Muscle layer of duodenum (tissue), 2 donors: ENCODE measurements around the gene FBXL22.
A peak's percentile ranks its signal among the peaks of the same experiment; 100 is the strongest.

Experiments used
- H3K27ac ChIP-seq: one replicate; pipeline ENCODE4 v1.7.0; 2013; ENCODE audit warnings: mild to moderate bottlenecking, low read length
- H3K27me3 ChIP-seq: one replicate; pipeline ENCODE4 v1.7.0; 2013; ENCODE audit warnings: low read depth, mild to moderate bottlenecking, control low read depth, low read length
- H3K36me3 ChIP-seq, 2 donors: one replicate each; pipeline ENCODE4 v1.7.0; 2013; ENCODE audit warnings: low read length in 2 of 2, control low read depth in 1 of 2, mild to moderate bottlenecking in 1 of 2; ENCODE audit not compliant: insufficient read depth in 2 of 2, control insufficient read depth in 1 of 2
- H3K4me1 ChIP-seq, 2 donors: one replicate each; pipeline ENCODE4 v1.7.0; 2013; ENCODE audit warnings: low read length in 2 of 2, mild to moderate bottlenecking in 2 of 2, control low read depth in 1 of 2, moderate library complexity in 1 of 2; ENCODE audit not compliant: insufficient read depth in 2 of 2, control insufficient read depth in 1 of 2
- H3K4me3 ChIP-seq, 2 donors: one replicate each; pipeline ENCODE4 v1.7.0; 2013; ENCODE audit warnings: low read length in 2 of 2, low read depth in 1 of 2, mild to moderate bottlenecking in 1 of 2
- H3K9me3 ChIP-seq, 2 donors: one replicate each; pipeline ENCODE4 v1.7.0; 2013; ENCODE audit warnings: low read length in 2 of 2, control low read depth in 1 of 2, mild to moderate bottlenecking in 1 of 2; ENCODE audit not compliant: control insufficient read depth in 1 of 2
- donor health status: healthy.

Gene FBXL22

DNA sequence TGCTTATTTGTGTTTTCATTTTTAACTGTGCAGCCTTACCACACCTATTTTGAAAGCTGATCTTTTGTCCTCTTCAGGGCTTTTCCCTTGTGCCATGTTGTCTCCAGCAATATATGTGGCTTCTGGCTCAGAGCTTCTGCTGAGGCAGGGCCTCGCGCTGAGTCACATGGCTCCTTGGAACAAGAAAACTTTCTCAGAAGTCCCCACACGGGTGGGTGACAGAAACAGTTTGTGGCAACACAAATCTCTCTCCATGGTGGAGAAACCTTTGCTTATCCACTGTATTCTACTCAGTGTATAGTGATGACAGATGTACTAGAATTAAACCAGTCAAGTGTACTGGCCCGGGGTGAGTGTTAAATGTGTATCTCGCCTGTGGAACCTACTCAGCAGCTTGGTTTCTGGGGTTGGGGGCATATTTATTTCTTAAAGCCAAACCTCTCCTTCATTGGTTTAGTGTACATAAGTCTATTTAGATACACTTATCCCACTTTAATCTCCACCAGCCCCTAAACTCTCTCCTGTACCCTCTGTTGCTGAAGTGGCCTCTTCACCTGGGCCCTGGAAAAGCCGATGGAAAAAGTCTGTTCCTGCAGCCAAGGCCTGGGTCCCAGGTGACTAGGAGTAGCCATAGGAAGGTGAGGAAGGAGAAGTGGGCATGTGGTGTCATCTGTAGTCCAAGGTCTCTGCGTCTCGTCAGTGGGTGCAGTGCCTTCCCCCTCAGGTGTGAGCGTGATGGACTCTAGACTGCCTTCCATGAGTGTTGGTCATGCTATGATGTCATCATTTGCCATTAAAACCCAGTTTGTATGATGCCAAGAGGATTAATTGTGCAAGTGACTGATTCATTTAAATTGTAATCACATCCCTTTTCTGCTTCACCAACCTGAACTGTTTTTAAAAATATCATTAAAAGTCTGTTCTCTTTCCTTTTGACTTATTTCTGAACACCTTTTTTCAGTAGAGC lies 3.2 kb upstream of the FBXL22 start:
- H3K4me1 ChIP-seq, result peaks cover 14 to 15% of the 10 kb centered on the region in 2 donors
- H3K27ac ChIP-seq, result no peak overlapping the region
- H3K36me3 ChIP-seq, result peaks cover 28 to 35% of the 10 kb centered on the region in 2 donors
- H3K27me3 ChIP-seq, result no peaks in the 10 kb centered on the region
- no peak overlapping the region for H3K4me3 ChIP-seq
- no peaks in the 10 kb centered on the region for H3K9me3 ChIP-seq

DNA sequence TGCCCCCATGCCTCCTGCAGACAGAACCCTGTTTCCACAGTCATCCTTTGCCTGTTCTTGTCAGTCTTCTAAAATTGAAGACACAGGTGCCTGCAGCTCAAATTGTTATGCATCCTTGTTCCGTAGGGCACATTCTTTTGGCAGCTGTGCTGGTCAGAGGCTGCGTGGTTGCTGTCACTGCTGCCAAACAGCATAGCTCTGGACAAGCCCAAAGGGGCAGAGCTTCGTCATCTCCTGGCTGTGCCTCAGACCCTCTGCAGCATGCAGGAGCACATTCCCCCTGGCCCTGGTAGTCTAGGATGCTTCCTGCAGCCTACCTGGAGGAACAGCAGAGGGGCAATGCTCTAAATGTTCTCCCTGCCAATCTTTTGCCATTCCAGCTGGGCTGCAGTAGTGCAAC lies 2.1 kb upstream of the FBXL22 start:
- H3K4me1 ChIP-seq, result peaks cover 14 to 19% of the 10 kb centered on the region in 2 donors
- peak overlapping the region; percentile 71 for H3K27ac ChIP-seq
- H3K4me3 ChIP-seq, result no peak overlapping the region
- peaks cover 19 to 26% of the 10 kb centered on the region in 2 donors for H3K36me3 ChIP-seq
- no peaks in the 10 kb centered on the region for H3K27me3 ChIP-seq
- H3K9me3 ChIP-seq, result no peaks in the 10 kb centered on the region

DNA sequence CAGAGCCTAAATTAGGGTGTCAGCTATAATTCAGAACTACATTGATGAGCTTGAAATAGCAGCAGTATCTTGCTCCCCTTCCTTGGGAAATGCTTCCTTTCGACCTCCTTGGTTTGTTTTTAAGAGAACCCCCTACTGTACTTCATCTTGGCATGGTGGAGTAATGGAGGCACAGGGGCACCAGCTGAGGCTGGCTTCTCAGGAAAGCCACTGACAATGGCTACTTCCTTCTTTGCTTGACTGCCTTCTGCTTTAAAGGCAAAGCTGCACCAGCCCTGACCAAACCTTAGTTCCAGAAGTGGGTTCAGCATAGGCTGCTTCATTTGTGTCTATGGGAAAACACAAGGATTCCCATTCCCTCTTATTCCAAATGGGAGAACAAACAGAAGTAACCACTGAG lies 1.5 kb upstream of the FBXL22 start:
- no peaks in the 10 kb centered on the region for H3K27me3 ChIP-seq
- H3K4me3 ChIP-seq, result no peak overlapping the region
- peaks cover 14 to 19% of the 10 kb centered on the region in 2 donors for H3K4me1 ChIP-seq
- peak overlapping the region; percentile 71 for H3K27ac ChIP-seq
- no peaks in the 10 kb centered on the region for H3K9me3 ChIP-seq
- peaks cover 19 to 21% of the 10 kb centered on the region in 2 donors for H3K36me3 ChIP-seq

DNA sequence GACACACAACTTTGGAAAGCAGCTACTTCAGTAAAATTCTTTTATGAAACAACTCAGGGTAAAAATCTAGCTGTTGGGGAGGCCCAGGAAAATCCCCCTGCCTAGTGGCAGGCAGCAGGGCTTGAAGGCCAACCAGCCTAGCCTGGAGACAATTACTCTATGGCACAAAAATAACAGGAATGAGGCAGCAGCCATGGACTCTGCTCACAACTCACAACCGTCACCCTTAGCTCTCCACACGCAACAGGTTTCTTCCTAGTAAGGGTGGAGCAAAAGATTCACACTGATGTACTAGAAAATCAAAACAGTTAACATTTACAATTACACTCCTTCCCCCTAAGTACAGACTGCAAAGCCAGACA lies 530 bp upstream of the FBXL22 start:
- Histone ChIP-seq H3K9me3 (no peaks in the 10 kb centered on the region), H3K36me3 (peaks cover 11 to 12% of the 10 kb centered on the region in 2 donors), H3K27me3 (no peaks in the 10 kb centered on the region), H3K4me3 (peak overlapping the region in 1 of 2 donors; percentile 83), H3K4me1 (peaks cover 16 to 19% of the 10 kb centered on the region in 2 donors), H3K27ac (peak overlapping the region; percentile 71)

DNA sequence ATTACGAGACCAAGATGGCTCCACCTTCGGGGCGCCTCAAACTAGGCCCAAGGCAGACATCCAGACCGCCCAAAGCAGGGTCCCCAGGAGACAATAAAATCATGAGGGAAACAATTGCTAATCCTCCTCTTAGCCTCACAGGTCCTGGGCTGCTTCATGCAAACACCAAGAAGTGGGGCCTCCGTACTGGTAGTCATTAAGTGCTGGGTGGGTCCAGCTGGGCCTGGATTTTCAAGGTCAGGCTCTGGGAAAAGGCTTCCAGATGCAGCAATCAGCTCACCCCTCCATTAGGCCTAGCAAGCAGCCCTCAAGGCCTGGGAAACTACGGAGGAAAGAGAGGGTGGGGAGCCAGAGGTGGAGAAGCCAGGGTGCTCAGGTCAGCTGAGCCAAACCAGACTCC lies 634 bp downstream of the FBXL22 start:
- Histone ChIP-seq H3K4me3 (peak overlapping the region; percentile 60 to 83), H3K27me3 (no peaks in the 10 kb centered on the region), H3K4me1 (peaks cover 19 to 21% of the 10 kb centered on the region in 2 donors), H3K9me3 (no peaks in the 10 kb centered on the region), H3K27ac (peak overlapping the region; percentile 71), H3K36me3 (peaks cover 7 to 9% of the 10 kb centered on the region in 2 donors)

DNA sequence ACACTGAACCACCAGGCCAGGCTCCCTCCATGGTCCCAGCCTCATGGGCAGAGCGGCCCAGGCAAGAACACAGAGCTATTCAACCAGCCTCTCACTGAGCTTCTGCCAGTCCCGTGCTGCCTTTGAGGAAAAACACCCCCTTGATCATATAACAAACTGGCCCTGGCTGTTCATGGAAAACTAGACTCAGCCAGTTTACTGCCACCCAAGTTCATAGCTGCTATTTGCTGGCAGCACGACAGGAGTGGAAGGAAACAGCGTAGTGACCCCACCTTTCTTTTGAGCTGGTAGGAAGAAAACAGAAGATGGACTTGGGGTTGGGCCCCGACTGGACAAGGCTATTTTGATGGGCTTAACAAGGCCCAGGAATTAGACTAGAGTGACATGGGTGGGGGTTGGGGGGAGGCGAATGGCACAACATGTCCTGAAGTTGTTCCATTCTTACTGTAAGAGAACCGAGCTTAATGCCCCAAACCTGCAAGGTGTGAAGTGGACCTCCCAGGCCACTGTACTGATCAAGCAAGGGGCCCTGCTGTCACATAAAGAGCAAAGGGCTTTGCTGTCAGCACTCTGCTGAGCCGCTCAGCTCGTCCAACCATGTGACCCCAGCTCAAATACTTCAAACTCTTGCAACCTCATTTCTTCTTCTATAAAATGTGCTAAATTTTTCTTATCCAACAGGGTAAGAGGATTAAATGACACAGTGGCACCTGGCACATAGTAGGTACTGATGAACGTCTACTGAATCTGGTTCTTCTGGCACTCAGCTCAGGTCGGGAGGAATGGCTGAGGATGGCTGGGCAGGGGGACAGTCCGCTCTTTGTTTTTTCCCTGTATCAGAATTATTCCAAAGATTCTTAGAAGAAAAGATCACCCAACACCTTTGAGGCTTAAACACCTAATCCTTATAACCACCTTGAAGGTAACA lies 1.6 kb downstream of the FBXL22 start:
- H3K27ac ChIP-seq, result peak overlapping the region; percentile 71
- no peaks in the 10 kb centered on the region for H3K9me3 ChIP-seq
- peaks cover 4% of the 10 kb centered on the region in 2 donors for H3K36me3 ChIP-seq
- H3K4me1 ChIP-seq, result peaks cover 19 to 21% of the 10 kb centered on the region in 2 donors
- peak overlapping the region; percentile 60 to 83 for H3K4me3 ChIP-seq
- no peaks in the 10 kb centered on the region for H3K27me3 ChIP-seq

DNA sequence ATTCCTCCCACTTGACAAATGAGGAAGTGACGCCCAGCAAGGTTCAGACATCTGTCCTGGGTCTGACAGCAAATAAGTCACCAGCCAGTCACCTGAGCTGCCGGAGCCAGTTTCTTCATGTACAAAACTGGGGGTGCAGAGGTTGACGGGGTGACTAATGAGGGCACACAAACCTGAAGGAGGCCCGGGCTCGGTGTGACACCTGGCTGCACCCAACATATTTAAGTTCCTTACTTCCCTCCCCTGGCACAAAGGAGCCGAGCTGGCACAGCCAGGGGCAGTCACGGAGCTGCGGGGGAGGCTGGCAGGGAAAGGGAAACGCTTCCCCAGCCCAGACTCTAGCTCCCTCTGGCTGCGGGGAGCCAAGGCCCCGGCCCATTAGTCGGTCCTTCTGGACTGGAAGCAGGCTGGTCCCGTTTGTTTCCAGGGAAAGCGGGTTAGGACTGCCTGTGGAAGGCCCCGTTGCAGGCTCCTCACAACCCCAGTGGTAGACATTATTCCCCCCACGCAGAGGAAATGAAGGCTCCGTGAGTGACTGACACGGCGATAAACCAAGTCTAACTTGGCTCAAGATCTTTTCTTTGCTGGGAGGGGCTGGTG lies 2.3 kb downstream of the FBXL22 start:
- H3K9me3 ChIP-seq, result no peaks in the 10 kb centered on the region
- H3K27me3 ChIP-seq, result no peaks in the 10 kb centered on the region
- no peaks in the 10 kb centered on the region for H3K36me3 ChIP-seq
- peaks cover 19 to 21% of the 10 kb centered on the region in 2 donors for H3K4me1 ChIP-seq
- peak overlapping the region; percentile 60 to 83 for H3K4me3 ChIP-seq
- H3K27ac ChIP-seq, result peak overlapping the region; percentile 71

DNA sequence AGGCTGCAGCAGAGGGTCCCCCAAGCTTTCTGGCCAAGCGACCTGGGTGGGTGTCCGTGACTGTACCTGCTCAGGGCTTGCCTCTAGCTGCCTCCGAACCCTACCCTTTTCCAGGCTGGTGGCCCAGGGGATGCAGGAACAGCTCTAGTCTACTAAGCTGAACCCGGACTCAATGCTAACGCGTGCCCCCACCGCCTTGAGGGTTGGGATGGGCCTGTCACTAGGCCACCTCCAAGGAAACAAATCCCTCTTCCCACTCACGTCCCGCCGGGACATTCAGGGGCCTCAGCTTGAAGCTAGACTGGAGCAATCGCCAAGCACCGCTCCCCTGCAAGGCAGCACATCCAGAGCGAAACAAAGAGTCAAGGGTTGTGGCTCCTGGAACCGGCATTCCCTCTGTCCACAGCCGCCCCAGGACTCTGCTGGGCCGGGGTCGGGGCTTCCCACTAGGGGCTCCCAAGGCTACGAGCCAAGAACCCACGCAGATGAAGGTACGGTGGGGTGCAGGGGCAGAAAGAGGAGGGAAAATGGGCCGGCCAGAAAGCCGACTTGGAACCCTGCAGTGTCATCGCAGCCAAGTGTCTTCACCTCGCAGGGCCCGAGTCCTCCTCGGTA lies 2.9 kb downstream of the FBXL22 start:
- Histone ChIP-seq H3K36me3 (no peaks in the 10 kb centered on the region), H3K27ac (peak overlapping the region; percentile 71), H3K4me1 (peaks cover 19 to 21% of the 10 kb centered on the region in 2 donors), H3K27me3 (no peaks in the 10 kb centered on the region), H3K9me3 (no peaks in the 10 kb centered on the region), H3K4me3 (peak overlapping the region; percentile 60 to 83)

DNA sequence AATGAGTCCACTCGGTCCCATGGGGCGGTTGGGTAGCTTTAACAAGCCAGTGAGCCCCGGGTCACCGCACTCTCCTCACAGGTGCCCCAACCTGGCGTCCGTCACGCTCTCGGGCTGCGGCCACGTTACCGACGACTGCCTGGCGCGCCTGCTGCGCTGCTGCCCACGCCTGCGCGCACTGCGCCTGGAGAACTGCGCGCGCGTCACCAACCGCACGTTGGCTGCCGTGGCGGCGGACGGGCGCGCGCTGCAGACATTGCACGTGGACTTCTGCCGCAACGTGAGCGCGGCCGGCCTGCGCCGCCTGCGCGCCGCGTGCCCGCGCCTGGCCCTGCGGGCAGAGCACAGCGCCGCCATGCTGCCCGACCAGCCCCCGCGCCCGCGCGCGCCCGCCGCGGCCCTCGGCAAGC lies 3.4 kb downstream of the FBXL22 start:
- H3K4me1 ChIP-seq, result peaks cover 14 to 21% of the 10 kb centered on the region in 2 donors
- H3K4me3 ChIP-seq, result peak overlapping the region; percentile 82 to 83
- no peaks in the 10 kb centered on the region for H3K27me3 ChIP-seq
- H3K9me3 ChIP-seq, result no peaks in the 10 kb centered on the region
- no peaks in the 10 kb centered on the region for H3K36me3 ChIP-seq
- H3K27ac ChIP-seq, result peak overlapping the region; percentile 71

DNA sequence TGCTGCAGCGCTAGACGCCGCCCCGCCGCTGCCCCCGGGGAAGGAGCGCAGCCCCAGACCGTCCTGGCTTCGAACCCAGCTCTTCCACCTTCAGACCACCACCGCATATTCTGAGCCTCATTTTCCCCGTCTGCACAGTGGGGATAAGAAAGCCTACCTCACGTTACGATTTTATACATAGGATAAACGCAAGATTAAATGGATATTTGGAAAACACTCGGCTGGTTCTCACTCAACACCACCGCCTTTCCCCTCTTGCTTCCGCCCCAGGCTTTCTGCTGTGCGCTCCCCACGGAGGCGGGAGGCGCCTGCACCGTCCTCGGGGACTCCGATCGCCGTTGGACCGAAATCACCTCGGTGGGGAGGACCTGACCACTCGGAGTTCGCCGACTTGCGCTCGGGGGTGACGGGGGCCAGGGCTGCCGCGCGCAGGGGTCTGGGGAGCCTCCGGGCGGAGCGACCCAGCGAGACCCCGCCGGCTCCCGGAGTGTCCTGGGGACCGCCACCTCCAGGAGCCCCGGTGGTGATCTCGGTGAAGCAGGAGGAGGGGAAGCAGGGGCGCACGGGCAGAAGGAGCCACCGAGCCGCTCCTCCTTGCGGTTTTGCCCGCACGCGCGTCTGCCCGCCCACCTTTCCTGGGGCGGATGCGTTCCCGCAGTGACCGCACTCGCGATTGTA lies 4.0 kb downstream of the FBXL22 start:
- no peaks in the 10 kb centered on the region for H3K27me3 ChIP-seq
- H3K4me3 ChIP-seq, result peak overlapping the region; percentile 82 to 83
- H3K9me3 ChIP-seq, result no peaks in the 10 kb centered on the region
- peaks cover 10 to 24% of the 10 kb centered on the region in 2 donors for H3K4me1 ChIP-seq
- no peaks in the 10 kb centered on the region for H3K36me3 ChIP-seq
- H3K27ac ChIP-seq, result peak overlapping the region; percentile 81
